Measurements from ENCODE around the gene EMILIN3.

The EMILIN3 gene

GRCh38 chr20:41362748-41363140 lies 3.9 kb downstream of the EMILIN3 start:
- DNase-seq = no peak

DNA sequence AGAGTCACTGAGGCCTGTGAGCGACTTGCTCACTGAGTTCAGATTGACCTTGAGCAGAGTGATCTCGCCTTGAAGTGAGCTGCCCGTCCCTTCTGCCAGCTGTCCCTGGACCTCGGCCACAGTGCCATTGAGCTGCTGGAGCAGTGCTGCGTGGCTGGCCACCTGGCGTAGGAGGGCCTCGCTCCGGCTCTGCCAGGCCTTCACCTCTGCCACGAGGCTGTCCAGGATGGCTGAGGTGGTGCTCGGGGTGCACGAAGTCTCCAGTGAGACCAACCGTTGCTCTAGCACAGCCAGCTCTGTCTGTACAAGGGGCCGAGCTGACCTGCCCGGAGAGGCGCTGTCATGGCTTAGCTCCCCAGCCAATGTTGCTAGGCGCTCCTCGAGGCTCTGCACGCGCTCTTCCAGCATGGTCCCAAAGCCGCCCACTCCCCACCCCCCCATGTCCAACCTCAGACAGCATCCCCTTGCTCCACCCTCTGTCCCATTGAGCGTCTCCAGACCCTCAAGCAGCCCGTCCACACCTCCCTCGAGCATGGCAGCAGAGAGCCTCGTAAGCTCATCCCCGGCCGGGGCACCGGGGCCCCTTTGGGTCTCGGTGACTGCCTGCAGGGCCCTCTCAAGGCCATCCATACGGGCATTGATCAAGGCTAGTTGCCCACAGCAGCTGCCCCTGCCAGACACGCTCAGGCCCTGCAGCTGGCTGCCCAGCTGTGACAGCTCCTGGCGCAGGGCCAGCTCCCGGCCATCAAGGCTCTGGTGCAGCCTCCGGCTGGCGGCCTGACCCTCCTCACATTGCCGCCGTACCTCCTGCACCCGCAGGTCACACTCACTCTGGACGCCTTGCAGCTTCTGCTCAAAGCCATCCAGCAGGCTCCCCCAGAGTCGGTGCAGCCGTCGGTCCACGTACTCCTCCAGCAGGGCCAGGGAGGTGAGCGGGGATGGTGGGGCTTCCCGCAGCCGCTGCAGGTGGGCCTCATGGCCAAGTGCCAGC lies 4.6 kb downstream of the EMILIN3 start:
- peak; percentile 14 for DNase-seq

DNA sequence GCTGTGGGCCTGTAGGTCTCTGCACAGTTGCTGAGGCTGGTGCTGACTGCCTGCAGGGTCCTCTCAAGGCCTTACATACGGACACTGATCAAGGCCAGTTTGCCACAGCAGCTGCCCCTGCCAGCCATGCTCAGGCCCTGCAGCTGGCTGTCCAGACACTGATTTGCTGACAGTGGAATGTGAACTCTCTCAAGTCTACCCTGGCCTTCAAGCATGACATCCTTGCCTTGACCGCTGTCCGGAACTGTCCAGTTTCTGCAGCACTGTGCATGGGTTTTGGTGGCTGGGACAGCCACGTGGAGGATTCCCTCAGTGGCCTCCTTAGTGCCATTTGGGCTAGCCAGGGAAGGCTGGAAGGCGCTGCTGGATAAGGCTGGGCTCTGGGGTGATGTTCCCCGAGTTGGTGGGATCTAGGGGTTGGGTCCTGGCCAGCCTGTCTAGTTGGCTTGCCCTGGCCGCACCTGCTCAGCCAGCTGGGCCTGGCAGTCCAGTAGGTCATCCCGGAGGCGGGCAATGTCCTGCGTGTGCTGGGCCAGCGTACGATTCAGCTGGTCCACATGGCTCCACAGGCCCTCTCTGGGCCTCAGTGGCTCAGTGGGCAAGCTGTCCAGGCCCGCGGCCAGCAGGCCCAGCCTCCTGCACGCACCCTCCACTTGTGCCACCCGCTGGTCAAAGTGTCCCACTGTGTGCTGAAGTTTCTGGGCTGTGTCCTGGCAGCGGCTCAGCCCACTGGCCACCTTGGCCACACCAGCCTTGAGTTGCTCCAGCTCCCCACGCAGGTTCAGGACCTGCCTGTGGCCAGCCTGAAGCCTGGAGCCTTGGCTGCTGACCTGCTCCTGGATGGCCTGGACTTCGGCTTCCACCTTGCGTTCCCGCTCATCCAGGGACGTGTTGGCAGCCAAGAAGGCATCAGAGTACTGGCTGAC lies 5.5 kb downstream of the EMILIN3 start:
- no peak for DNase-seq

GRCh38 chr20:41359541-41360011 lies 7.0 kb downstream of the EMILIN3 start:
- no peak for DNase-seq

DNA sequence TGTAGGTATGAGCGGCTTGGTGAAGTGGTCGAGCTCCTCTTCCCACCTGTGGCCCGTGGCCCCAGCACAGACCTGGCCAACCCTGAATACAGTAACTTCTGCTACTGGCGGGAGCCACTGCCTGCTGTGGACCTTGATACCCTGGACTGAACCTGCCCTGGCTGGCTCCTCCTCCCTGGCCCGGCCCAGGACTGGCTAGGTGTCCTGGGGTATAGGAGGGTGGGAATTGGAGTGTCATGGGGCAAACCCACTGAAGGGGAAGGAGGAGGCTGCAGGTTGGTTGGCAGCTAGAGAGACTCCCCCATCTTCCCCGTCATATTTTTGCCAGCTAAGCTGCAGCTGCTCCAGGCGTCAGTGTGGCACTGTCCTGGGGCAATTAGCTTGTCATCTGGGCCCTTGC lies 7.9 kb downstream of the EMILIN3 start:
- DNase-seq = no peak

DNA sequence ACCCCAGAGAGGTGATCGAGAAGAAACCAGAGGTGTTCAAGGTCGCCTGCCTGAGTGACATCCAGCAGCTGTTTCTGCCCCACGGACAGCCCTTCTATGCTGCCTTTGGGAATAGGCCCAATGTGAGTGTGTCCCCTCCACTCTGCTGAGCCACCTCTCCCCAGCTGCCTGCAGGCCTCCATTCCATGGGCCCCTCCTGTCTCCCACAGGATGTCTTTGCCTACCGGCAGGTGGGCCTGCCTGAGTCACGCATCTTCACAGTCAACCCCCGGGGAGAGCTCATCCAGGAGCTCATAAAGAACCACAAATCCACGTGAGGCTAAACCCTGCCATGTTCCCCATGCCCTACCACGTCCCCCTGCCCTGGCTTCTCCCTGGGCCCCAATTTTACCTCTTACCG lies 8.4 kb downstream of the EMILIN3 start:
- no peak for DNase-seq

- DNase-seq = no peak
These were observed 9.0 kb downstream of the EMILIN3 start for GRCh38 chr20:41357424-41358163.

GRCh38 chr20:41356951-41357350 lies 9.7 kb downstream of the EMILIN3 start:
- no peak for DNase-seq

DNA sequence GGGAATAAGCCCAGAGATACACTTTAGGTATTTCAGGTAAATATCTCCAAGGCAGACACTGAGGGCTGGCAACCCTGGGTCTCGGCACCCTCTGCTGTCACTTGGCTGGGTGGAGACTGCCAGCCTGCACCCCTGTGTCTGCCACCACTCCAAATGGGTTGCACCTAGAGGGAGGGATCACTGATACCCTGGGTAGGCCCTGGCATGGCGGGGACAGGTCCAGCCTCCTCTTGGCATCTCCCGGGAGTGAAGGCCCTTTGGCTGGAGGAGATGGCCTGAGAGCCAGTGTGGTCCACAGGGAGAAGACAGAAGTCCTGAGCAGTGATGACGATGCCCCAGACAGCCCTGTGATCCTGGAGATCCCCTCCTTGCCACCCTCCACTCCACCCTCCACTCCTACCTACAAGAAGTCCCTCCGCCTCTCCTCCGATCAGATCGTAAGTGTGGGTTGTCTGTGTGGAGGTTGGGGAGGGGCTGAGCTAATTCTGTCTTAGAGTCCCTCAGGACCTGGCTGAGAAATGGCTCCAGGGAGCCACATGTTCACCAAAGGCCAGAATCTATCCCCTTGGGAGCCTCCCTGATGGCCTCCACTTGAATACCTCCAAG lies 10.9 kb downstream of the EMILIN3 start:
- DNase-seq = no peak

- DNase-seq = no peak
These were observed 11.4 kb downstream of the EMILIN3 start for GRCh38 chr20:41355192-41355591.

GRCh38 chr20:41353530-41353929 lies 13.1 kb downstream of the EMILIN3 start:
- no peak for DNase-seq

DNA sequence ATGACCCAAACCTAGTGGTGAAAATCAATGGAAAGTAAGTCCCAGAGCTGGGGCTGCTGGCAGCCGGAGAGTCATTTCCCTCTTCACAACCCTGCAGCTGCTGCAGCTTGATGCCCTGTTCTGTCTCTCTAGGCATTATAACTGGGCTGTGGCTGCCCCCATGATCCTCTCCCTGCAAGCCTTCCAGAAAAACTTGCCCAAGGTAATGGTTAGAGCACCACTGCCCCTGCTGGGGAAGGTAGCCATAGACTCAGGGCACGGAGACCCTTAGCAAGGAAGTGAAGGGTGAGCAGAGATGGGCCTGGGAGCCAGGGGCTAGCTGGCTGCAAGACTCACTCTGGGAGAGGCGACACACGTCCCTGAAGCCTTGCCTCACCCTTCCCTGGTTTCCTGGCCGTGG lies 14.0 kb downstream of the EMILIN3 start:
- DNase-seq = no peak

- DNase-seq = no peak
These were observed 14.5 kb downstream of the EMILIN3 start for GRCh38 chr20:41352106-41352505.

GRCh38 chr20:41350408-41350962 lies 16.1 kb downstream of the EMILIN3 start:
- no peak for DNase-seq

DNA sequence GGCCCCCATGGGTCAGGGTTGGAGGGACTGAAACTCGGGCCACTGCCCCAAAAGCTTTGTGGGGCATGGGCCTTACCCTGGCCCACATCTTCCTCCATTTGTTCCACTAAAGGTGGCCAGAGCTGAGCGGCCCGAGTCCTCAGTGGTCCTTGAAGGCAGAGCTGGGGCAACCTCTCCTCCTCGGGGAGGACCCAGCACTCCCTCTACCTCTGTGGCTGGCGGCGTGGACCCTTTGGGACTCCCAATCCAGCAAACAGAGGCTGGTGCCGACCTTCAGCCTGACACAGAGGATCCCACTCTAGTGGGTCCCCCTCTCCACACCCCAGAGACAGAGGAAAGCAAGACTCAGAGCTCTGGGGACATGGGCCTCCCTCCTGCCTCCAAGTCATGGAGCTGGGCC lies 16.7 kb downstream of the EMILIN3 start:
- DNase-seq = no peak

GRCh38 chr20:41349266-41349665 lies 17.4 kb downstream of the EMILIN3 start:
- DNase-seq = no peak

DNA sequence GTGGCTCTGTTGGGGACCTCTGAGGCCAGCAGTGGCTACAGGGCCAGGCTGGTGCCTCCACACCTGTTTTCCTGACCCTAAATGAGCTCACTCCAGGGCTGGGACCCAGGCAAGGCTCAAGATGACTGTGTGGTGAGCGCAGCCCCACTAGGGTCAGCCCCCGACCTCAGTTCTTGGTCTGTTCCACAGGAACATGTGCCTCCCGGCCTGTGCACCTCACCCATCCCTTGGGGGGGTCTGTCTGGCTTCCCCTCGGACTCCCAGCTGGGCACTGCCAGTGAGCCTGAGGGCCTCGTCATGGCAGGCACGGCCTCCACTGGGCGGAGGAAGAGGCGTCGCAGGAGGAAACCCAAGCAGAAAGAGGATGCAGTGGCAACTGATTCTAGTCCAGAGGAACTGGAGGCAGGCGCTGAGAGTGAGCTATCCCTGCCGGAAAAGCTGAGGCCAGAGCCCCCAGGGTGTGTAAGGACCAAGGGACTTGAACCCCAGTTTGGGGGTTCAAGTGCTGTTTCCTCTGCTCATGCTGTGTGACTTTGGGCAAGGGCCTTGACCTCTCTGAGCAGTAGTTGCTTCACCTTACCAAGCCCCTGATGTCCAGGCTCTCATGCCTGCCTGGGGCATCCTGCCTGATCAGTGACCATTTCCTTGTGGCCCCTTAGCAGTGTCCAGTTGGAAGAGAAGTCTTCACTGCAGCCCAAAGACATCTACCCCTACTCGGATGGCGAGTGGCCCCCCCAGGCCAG lies 18.0 kb downstream of the EMILIN3 start:
- no peak for DNase-seq

- no peak for DNase-seq
These were observed 18.8 kb downstream of the EMILIN3 start for GRCh38 chr20:41347523-41348429.

- no peak for DNase-seq
These were observed 20.9 kb downstream of the EMILIN3 start for GRCh38 chr20:41345729-41346067.

All from NCI-H2029 (cell line).